DMS153 treated with DMSO at 0.1 percent for 48 hours (cell line): ENCODE results near the gene LRP1B.
A peak's percentile ranks its signal among the peaks of the same experiment; 100 is the strongest.

Source experiments
- DNase-seq: peaks from one replicate; lab custom pipeline; 2025; ENCODE audit not compliant: unreplicated experiment; lab: John Stamatoyannopoulos, UW

The LRP1B gene

GRCh38 chr2:141599721-141600120 lies 531.1 kb downstream of the LRP1B start:
- DNase-seq = no peak

DNA sequence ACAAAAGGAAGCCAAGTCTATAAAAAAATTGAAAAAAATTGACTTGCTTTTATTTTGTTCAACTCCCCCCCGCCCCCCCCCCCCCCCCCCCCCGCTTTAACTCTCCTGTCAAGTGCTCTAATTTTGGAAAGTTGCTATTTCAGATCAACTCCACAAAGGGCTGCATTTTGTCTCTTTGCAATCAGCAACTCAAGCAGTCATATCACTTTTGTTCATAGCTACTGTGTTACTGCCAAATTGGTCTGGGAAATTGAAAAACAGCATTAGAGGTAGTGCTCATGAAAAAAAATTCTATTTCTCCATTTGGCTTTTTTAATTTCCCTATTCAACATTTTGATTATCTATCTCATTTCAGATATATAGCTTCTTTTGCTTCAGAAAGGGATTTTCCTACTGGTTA lies 531.8 kb downstream of the LRP1B start:
- no peak for DNase-seq

DNA sequence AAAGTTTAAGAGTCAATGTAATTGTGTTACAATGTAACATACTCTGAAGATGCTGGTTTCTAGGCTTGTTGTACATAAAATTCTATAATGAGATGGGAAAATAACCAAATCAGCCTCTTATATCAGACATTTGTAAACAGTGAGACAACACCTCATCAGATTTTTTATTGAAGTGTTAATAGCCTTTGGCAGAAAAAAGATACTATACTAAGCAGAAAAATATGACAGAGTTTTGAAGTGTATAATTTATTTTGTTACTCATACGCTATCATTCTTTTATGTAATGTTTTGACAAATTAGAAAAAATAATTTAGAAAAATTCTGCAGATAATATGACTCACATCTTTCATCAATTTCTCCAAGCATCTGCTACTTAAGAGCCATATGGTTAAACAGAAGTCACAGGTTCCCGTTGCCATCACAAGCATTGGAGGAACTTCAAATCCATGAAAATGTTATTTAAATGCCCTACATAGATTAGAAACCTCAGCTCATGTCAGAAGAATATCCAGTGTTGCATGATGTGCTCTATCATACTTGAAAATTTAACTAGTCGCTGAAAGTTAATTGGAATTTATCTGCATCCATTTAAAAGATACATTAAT lies 535.4 kb downstream of the LRP1B start:
- DNase-seq = no peak

DNA sequence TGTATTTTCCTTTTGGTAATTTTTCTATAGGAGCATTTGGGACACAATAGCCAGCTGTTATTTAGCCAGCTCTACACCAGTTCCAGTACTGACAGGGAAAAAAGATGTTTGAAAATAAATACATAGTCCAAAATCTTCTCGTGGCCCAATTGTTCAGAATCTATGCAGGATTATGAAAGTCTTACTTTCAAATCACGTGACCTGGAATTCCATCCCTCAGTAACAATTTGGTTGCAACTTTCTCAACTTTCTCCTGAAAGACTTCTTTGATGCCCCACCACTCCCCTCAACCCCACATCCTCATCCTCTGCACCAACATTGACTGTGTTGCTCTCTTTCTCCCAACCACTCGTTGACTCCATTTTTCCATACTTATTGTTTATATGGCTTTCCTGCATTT lies 539.0 kb downstream of the LRP1B start:
- DNase-seq = no peak

DNA sequence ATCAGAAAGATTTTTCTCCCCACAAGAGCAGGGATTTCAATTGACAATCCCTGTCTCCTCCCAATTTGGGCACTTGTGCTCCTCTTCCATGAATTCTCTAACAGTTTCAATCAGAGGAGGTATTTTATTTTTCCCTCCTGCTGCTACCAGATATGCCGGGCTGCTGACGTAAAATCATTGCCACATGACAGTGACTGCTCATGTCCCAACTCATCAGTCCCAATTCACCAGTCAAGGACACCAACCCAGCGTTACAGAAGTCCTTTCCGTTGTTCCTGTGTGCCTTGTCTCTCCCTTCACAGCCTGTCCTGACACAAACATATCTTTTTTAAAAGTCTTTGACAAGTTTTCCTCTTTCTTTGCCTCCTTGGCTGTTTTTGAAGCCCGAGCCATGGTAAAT lies 540.2 kb downstream of the LRP1B start:
- DNase-seq = no peak

DNA sequence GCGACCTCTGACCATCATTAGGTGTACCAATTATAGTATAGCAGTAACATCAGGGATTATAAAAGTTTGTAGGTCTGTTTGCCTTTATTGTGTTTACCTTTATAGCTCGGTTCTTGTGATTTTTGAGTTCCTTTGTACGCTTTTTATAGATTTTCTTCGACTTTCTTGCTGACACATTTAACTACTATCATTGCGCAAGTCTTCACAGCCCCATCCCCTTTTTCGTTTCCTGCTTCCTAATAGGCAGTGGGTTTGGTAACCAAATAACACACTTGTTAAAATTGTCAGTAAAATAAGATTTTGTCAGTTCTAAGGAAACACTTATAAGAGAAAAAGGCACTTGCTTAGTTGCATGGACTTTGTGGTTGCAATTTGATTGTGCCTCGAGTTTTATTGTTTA lies 541.5 kb downstream of the LRP1B start:
- no peak for DNase-seq

DNA sequence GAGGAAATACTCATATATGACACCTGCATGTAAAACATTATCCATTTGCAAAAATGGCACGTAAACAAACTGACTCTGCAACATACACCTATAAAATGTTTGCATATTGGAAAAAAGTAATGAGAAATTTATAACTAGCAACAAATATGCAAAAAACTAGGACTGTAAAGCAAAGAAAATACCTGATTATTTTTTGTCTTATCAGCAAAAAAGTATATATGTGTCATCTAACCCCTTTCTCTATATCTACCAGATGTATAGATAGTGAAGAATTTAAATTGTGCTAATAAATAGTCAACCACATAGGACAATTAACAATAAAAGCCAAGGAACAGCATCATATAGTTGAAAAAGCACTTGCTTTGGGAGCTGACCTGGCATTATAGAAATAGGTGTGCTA lies 543.8 kb downstream of the LRP1B start:
- no peak for DNase-seq

GRCh38 chr2:141582213-141582612 lies 548.6 kb downstream of the LRP1B start:
- no peak for DNase-seq

DNA sequence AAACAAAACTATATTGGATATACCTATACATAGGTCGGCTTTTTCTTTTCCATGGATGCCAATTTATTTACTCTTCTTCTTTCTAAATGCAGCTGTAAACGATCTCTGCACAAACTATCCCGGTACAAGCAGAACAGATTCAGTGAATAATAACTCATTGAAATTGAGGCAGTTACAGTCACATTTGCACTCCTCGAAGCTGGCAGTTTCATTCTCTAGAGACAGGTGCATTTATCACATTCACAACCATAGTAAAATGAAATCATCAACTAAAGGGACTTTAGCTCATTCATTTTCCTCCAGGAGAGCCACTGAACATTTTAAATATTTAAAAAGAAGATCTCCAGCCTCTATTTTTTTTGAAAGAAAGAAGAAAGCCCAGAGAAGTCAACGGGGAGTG lies 551.7 kb downstream of the LRP1B start:
- DNase-seq = no peak

- DNase-seq = no peak
These were observed 560.2 kb downstream of the LRP1B start for GRCh38 chr2:141570474-141571131.

GRCh38 chr2:141569941-141570340 lies 560.9 kb downstream of the LRP1B start:
- DNase-seq = no peak

GRCh38 chr2:141565597-141565996 lies 565.2 kb downstream of the LRP1B start:
- DNase-seq = no peak

DNA sequence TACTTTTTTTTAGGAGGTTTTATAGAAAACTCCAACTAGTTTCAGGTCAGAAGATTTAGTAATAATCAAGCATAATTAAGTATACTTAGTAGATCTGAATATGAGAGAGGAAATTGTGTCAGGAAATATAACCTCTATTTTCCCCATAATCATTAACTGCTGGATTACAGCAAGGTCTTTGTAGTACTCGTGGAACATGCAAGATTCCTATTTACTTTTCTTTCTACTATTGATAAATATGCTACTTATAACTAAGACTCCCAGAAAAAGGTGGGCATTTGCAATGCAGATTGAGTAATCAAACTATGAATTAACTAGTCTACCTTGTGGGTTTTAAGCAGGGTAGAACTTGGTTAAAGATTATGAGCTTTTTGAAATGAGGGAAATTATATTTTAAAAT lies 570.1 kb downstream of the LRP1B start:
- DNase-seq = no peak

DNA sequence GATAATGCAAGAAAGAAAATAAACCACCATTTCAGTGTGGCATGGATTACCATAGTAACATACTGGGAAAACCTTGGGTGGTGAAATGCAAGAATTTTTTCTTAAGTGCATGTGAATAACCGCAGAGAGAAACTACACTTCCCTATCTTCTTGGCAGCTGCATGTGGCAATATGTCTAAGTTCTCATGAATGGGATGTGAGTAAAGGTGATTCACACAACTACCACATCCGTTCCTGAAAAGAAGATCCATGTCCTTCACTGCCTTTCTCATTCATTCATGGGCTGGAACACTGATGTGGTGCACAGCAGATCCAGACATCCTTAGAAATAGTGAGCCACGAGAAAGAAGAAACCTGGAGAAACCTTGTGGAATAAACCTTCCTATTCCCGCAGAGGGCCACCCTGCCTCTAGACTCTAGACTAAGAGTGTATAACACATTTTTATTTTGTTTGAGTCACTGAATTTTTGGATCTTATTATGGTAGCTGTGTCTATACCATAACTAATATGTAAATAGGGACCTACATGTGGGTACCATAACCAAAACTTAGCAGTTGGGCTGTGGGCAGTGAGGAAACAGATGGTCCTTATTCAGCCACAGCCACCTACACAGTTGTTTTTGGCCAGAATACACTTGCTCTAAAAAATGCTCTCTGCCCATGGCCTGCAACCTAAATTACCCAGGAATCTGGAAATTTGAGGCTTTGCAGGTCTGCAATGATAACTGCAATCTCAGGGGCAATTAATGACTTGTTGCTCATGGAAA lies 573.3 kb downstream of the LRP1B start:
- no peak for DNase-seq

GRCh38 chr2:141555876-141556470 lies 574.8 kb downstream of the LRP1B start:
- DNase-seq = no peak

GRCh38 chr2:141554810-141555209 lies 576.0 kb downstream of the LRP1B start:
- DNase-seq = peak; percentile 26

- no peak for DNase-seq
These were observed 596.0 kb downstream of the LRP1B start for GRCh38 chr2:141534666-141535362.

DNA sequence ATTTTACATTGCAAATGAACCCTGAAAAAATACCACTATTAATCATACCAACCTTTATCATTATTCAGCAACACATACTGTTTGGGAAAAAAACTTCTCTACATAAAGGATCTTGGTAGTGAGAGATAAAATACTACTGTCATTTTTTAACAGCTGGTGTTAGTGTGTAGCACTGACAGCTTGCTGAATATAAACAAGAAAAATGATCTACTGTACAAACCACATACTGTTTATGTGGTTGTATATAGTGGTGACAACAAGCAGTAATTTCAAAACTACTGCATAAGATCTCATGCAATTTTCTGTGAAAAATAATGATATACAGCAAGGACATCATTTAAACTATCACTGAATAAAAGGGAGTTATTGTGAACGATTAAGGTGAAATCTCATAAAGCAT lies 601.2 kb downstream of the LRP1B start:
- DNase-seq = no peak

DNA sequence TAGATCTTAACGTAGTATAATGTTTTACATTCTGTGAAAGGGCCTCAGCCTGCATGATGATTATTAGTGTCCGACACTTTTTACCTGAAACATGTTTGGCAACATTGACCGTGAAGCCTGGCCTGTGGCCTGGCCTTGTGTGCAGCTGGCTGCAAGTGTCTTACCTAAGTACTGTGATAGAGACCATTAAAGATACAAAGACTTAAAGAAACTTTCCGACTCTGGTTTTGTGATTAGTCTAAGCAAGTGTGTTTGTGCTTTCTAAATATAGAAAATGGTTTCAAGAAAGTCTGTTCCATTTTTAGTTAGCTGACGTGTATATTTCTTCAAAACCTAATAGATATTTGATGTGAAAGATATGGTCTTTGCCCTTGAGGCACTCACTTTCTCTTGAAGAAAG lies 601.8 kb downstream of the LRP1B start:
- no peak for DNase-seq

DNA sequence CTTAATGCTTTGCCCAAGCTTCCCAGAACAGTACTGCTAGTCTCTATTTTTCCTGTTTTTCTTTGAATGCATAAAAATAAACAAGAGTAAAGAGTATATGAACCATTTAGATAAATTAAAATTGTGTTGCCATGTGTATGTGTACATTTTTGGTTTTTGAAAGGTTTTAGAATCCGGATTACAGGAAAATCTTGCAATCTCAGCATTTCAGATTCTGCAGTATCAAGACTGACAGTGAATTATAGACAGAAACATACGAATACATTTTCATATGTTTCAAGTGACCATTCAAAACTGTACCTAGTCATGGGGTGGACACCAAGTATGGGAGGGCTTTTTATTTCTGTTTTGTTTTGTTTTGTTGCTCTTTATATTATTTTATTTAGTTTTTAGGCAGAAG lies 604.1 kb downstream of the LRP1B start:
- no peak for DNase-seq

DNA sequence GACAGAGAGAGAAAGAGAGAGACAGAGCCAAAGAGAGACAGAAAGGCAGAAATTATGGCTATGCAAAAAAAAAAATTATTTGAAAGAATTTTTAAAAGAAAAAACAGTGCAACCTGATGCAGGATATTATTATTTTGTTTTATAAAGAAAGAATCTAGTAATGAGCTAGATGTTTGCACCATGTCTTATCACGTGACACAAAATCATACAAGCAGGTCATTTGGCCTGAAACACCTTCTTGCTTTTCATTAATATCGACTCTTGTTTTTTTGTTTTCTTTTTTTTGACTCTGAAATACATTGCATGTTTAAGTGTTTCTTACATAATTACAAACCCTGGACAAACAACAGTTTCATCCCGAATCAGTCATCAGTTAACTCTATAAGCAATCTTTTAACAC lies 606.0 kb downstream of the LRP1B start:
- no peak for DNase-seq
